COR-L47 (cell line): ENCODE measurements around the gene SYNDIG1.
A peak's percentile ranks its signal among the peaks of the same experiment; 100 is the strongest.

Experiments used
- DNase-seq: peaks from one replicate; lab custom pipeline; 2025; lab: John Stamatoyannopoulos, UW

Gene SYNDIG1

GRCh38 chr20:24634855-24635254 is 165.4 kb downstream of the SYNDIG1 start:
- DNase-seq, result peak; percentile 24

- DNase-seq, result no peak
Observed at GRCh38 chr20:24636626-24637025, 167.2 kb downstream of the SYNDIG1 start.

- no peak for DNase-seq
Observed at GRCh38 chr20:24637087-24637486, 167.7 kb downstream of the SYNDIG1 start.

- no peak for DNase-seq
Observed at GRCh38 chr20:24637941-24638340, 168.5 kb downstream of the SYNDIG1 start.

DNA sequence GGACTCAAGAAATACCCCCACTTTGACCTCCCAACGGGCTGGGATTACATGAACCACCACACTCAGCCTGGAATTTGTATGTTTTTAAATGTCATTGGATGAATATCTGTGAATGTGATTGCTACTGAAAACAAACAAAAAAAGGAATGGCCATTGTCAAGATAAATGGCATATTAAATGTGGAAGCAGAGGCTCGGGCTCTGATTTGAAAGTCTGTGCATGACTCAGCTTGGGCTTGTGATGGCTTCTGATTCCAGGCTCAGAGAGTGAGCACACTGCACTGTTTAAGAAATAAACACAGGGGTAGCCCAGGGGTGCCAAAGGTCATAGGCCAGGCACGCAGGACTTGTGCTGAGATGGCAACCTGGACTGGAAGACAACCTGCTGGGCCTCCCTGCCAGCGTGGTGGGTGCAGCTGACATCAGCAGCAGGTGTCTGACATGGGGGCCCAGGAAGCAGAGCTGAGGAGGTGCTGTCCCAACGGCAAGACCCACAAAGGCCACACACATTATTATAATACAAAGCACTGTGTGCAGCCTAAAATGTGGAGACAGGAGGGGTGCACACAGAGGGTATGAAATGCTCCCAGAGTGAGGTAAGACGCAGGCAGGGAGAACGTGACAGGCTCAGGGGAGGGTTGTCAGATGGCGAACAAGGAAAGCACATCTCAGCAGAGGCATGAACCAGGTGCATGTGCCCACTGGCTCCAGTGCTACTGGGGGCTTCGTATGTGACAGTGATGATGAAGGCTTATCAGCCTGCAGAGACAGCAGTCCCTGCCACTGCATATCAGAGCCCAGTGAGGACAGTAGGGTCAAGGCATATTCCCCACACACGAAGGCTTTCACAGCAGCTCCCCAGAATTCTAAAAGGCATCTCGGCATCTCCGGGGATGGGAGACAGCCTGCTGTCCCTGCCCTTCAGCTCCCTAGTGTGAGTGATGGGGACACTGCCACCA is 169.4 kb downstream of the SYNDIG1 start:
- no peak for DNase-seq

DNA sequence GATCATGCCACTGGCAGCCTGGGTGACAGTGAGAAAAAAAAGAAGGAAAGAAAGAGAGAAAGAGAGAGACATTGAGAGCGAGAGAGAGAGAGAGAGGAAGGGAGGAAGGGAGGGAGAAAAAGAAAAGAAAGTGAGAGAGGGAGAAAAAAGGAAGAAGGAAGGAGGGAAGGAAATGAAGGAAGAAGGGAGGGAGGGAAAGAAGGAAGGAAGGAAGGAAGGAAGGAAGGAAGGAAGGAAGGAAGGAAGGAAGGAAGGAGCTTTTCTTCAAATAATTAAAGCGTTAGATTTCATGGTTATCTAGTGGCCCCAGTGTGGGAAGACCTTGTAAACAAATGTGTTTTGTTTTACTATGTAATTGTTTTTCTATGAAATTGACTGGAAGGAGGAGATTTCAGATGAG is 170.8 kb downstream of the SYNDIG1 start:
- DNase-seq, result no peak

DNA sequence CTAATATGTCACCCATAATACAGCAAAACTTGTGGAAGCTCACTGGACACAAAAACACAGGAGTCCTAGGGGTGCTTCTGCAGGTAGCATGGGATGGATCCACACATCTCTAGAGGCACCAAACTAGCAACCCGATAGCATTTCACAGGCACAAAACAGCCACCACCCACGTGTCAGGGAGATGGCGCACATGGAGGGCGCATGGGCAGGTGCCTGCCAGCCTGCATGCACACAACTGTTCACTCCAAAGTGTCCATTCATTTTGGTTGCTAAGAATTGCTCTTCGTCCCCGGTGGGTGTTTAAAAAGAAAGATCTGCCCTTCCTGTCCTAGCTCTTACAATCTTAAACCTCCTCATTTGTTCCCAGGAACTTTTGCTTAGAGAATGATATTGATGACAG is 171.3 kb downstream of the SYNDIG1 start:
- no peak for DNase-seq

- no peak for DNase-seq
Observed at GRCh38 chr20:24643731-24644626, 174.6 kb downstream of the SYNDIG1 start.

DNA sequence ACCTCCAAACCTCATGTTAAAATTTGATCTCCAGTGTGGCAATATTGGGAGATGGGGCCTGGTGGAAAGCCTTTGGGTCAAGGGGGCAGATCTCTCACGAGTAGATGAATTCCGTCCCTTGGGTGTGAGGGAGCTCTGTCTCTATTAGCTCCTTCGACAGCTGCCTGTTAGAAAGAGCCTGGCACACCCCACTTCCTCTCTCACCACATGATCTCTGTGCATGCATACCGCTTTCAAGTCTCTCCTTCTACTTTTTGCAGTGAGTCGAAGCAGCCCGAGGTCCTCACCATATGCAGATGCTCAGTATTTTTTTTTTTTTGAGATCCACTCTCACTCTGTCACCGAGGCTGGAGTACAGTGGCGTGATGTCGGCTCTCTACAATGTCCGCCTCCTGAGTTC is 176.9 kb downstream of the SYNDIG1 start:
- DNase-seq, result no peak

DNA sequence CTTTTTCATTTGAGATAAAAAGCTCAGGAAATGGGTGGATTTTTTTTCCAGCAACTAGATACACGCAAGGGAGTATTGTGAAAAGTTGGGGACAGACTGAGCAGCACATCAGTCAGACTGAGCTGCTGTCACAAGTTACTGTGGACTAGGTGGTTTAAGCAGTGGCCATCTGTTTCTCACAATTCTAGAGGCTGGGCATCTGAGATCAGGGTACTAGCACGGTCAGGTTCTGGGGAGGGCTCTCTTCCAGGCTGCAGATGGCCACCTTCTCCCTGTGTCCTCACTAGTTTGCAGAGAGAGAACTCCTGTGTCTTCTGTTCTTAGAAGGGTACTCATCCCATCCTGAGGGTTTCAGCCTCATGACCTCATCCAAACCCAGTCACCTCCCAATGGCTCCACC is 178.3 kb downstream of the SYNDIG1 start:
- no peak for DNase-seq

- DNase-seq, result no peak
Observed at GRCh38 chr20:24648481-24648880, 179.1 kb downstream of the SYNDIG1 start.

GRCh38 chr20:24648919-24649318 is 179.5 kb downstream of the SYNDIG1 start:
- no peak for DNase-seq

- DNase-seq, result no peak
Observed at GRCh38 chr20:24649787-24650490, 180.5 kb downstream of the SYNDIG1 start.

DNA sequence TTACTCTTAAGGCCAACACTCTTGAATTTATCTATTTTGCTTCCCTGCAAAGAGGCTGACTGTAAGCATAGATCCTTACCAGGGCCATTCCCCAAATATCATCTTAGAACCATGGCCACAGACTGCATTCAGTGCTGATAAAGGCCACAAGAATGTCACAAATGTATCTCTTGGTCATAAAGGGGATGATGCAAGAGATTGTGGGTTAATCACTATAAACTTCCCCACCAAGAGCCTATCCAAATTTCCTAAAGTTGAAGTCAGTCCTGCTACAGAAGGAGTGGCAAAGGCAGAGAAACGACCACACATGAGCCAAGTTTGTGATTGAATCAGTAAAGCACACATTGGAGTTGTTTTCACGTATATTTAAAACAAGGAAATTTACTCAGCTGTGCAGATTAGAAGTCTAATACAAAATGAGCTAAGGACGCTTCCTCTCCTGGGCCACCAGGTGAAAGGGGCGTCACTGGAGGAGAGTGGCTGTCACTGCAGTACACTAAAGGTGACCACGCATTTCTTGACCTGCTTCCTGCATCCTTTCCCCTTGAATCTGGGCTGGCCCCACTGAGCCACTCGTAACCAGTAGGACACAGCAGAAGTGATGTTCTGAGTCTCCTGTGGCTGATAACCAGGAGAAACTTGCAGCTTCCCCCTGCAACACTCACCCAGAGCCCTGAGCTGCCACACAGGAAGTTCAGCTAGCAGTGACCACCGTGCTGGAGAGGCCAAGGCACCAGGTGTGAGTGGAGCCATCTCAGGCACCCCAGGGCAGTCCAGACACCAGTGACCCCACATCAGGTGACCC is 181.9 kb downstream of the SYNDIG1 start:
- no peak for DNase-seq

- no peak for DNase-seq
Observed at GRCh38 chr20:24651976-24652345, 182.5 kb downstream of the SYNDIG1 start.

DNA sequence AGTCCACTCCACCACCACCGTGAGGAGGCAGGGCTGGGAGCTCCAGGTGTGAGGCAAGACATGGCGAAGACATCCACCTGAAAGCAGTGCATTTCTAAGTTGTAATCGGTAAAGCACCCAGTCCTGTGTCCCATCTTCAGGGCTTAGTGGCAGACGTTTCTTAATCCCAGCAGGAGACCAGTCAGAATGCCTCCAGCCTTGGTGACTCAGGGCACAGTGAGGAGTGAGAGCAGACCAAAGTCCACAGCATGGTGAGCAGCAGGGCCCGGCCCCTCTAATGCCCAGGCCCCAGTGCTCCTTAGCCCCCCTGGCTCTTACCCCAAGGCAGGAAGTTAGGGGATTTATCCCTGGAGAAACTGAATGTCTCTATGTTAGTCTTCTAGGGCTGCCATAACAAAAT is 183.9 kb downstream of the SYNDIG1 start:
- no peak for DNase-seq

GRCh38 chr20:24654425-24654824 is 185.0 kb downstream of the SYNDIG1 start:
- DNase-seq, result no peak

- no peak for DNase-seq
Observed at GRCh38 chr20:24656391-24656790, 187.0 kb downstream of the SYNDIG1 start.

- DNase-seq, result no peak
Observed at GRCh38 chr20:24657196-24657595, 187.8 kb downstream of the SYNDIG1 start.

GRCh38 chr20:24657878-24658620 is 188.6 kb downstream of the SYNDIG1 start:
- DNase-seq, result no peak
